HG02870 (cell line): ENCODE measurements around the gene CST4.
A peak's percentile ranks its signal among the peaks of the same experiment; 100 is the strongest.
"Not testable (repeated sequence)": the region's sequence is repeated elsewhere in the genome, so short reads cannot be mapped to it uniquely, and the experiment has no call there.

Experiments
- ATAC-seq: cut with Tn5 transposase; IDR thresholded peaks from one replicate; pipeline ENCODE4 v1.9.1; 2021; ENCODE audit warnings: mild to moderate bottlenecking, moderate library complexity; ENCODE audit not compliant: unreplicated experiment

CST4 gene, protein sequence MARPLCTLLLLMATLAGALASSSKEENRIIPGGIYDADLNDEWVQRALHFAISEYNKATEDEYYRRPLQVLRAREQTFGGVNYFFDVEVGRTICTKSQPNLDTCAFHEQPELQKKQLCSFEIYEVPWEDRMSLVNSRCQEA

GRCh38 chr20:23688684-23689398, at the start of gene CST4:
TSS of gene CST4 (minus strand) at chr20:23689038. CDS start at chr20:23688969, 69 bp downstream.
- not testable (repeated sequence) for ATAC-seq

- ATAC-seq: not testable (repeated sequence)
These were observed 46.6 kb upstream of the CST4 start for GRCh38 chr20:23735391-23735790.

GRCh38 chr20:23734949-23735348, 46.1 kb upstream of the CST4 start:
- not testable (repeated sequence) for ATAC-seq

- not testable (repeated sequence) for ATAC-seq
These were observed 45.6 kb upstream of the CST4 start for GRCh38 chr20:23734440-23734839.

DNA sequence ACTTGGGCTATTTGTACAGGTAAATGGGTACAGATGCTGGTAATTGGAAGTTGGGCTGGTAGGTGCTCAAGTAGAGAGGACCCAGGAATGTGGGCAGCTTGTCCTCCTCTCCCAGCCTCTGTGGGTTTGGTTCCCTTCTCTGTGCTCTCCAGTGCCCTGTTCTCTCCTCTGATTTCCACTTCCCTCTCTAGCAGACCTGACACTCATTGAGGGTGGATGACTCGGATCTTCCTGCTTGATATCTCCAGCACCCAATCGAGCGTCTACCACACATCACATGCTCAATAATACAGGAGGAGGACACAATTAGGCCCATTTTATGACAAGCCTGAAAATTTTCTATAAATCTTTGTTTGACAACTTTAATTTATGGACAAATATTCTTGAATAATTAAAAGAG, 38.2 kb upstream of the CST4 start:
- no peak for ATAC-seq

DNA sequence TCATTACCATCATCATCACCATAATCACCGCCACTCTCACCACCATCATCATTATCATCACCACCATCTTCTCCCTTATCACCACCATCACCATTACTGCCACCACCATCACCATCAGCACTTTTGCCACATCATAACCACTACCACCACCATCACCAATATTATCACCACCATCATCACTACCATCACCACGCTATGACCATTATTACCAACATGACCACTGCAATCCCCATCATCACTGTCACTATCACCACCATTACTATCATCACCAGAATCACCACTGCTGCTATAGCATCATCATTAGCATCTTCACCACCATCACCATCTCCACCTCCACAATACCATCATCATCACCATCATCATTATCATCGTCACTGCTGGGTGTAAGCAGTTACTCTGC, 36.3 kb upstream of the CST4 start:
- ATAC-seq: no peak

- peak; percentile 88 for ATAC-seq
These were observed 34.9 kb upstream of the CST4 start for GRCh38 chr20:23723659-23724307.

DNA sequence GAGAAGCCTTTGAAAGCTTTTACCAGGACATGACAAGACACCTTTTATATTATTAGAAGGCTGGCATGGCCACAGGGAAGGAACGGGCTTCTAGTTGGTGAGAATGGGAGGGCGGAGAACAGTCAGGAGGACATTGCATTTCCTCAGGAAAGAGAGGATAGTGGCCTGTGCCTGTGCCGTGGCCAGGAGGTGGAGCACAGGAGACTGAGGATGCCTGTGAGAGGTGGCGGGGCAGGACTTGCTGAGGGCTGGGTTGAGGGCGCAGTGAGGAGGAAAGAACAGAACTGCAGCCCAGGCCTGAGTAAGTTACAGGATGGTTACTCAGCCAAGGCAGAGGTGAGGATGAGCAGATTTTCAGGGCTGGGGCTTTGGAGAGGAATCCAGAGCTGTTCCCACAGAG, 34.0 kb upstream of the CST4 start:
- ATAC-seq: not testable (repeated sequence)

DNA sequence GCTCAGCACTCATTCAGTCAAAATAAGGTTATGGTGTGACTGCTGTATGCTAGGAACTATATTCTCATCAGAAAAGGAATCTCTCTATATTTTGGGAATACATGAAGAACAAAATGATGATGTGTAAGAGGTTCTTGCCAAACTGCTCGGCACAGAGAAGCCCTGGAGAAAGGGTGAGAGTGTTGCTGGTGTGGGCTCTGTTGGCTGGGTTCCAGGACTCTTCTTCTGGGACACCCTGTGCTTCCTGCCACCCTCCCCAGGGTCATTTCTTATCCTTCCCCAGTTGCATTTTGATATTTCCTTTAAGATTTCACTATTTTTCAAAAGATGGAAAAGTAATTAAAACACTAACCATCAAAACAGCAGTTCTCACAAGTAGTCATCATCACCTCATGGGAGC, 33.1 kb upstream of the CST4 start:
- no peak for ATAC-seq

DNA sequence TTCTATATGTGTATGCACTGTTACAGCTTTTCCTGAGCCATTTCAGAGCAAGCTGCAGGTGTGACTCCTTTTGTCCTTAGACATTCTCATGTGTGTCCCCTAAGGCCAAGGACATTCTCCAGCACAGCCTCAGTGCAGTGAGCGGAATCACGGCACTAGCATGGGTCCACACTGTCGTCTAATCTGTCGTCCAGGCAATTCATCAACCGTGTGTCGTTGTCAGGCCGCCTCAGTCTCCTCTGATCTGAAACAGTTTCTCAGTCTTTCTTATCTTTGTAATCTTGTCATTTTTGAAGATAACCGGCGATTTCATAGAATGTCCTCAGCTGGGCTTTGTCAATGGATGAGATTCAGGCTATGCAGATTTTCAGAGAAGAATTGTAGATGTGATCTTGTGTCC, 30.5 kb upstream of the CST4 start:
- ATAC-seq: not testable (repeated sequence)

- not testable (repeated sequence) for ATAC-seq
These were observed 22.9 kb upstream of the CST4 start for GRCh38 chr20:23711778-23712177.

GRCh38 chr20:23710771-23711170, 21.9 kb upstream of the CST4 start:
- ATAC-seq: no peak

DNA sequence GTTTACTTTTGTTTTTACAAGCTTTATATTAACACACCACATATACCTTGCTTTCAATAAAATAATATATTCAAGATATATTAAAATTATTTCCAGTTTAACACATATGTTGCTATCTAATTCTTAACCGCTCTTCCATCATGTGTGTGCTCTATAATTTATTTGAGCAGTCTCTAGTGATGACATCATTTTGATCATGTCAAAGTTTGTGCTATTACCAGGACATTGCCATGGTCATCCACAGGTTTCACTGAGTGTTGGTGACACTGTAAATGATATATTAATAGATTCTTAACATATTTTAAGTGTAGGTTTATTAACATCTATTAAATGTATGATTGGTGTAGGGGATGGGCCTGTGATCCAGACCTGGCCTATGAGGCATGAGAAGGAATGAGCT, 17.1 kb upstream of the CST4 start:
- no peak for ATAC-seq

- no peak for ATAC-seq
These were observed 13.2 kb upstream of the CST4 start for GRCh38 chr20:23702021-23702420.

DNA sequence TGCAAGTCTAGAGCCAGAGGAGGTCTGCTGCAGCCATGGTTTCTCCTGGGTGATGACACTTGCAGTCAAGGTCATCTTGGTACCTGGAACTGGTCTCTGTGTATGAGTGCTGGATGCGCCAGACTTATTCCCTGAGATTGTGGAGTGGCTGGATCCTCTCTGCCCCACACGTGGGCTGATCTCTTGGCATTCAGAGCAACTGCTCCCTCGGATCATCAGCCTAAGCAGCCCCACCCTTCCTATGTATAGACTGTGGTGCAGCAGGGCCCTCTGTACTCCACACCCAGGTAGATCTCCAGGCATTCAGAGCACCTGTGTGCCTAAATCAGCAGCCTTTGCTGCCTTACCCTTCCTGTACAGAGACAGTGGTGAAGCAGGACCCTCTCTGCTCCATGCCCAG, 12.1 kb upstream of the CST4 start:
- ATAC-seq: no peak

DNA sequence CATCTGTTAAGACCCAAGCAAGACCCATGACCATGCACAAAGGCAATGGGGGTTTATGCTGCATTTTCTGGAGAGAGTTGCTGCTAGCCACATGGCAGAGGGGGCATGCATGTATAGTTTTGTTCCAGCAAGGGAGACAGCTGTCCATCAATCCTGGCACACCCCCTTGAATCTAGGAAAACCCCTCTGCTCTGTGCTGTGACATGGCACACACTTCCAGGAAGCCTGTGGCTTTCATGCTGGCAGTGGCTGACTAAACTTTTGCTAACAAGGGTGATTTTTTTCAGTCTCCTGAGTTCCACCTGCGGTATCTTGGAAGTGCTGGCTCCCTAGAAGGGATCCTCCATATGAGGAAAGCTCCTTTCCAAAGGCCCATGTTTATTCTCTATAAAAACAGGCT, 9.1 kb upstream of the CST4 start:
- ATAC-seq: no peak

- not testable (repeated sequence) for ATAC-seq
These were observed 6.2 kb upstream of the CST4 start for GRCh38 chr20:23695068-23695395.

GRCh38 chr20:23694178-23695067, 5.6 kb upstream of the CST4 start:
- not testable (repeated sequence) for ATAC-seq

GRCh38 chr20:23692725-23693619, 4.1 kb upstream of the CST4 start:
- not testable (repeated sequence) for ATAC-seq

DNA sequence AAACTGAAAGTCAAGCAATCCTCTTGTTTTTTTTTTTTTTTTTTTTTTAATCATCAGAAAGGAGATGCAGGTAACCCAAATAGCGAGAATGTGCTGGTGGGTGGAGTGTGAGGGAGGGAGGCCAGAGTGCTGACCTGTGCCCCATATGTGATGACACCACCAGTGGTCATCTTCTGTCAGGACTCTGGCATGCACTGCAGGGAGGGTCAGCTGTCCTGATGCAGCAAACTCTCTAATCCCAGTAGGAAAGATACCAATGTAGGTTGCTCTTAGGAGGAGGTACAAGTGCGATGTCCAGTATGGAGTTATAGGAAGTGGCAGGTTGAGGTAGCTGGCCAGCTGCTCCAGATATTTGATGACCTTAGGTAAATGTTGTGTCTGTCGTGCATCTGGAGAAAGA, 2.8 kb upstream of the CST4 start:
- no peak for ATAC-seq
